ENCODE results near the gene PHF21B.
"Not testable (repeated sequence)": the region's sequence is repeated elsewhere in the genome, so short reads cannot be mapped to it uniquely, and the experiment has no call there.

Gene PHF21B

DNA sequence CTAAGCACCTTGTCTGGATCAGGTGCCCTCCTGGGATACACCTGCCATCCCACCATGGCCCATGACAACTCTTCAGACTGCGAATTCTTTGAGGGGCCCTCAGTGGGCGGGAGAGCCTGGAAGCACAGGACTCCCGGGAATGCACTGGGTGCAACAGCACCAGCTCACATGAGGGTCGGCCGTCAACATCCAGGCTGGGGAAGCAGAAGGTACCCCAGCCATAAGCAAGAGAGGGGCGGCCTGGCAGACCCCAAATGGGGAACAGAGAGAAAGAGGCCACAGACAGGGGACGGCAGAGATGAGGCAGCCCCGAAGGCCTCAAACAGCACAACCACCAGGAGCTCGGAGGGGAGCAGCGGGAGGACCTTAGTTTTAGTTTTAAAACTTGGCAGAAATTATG, 94.4 kb downstream of the PHF21B start:
- DNase-seq = no peak

DNA sequence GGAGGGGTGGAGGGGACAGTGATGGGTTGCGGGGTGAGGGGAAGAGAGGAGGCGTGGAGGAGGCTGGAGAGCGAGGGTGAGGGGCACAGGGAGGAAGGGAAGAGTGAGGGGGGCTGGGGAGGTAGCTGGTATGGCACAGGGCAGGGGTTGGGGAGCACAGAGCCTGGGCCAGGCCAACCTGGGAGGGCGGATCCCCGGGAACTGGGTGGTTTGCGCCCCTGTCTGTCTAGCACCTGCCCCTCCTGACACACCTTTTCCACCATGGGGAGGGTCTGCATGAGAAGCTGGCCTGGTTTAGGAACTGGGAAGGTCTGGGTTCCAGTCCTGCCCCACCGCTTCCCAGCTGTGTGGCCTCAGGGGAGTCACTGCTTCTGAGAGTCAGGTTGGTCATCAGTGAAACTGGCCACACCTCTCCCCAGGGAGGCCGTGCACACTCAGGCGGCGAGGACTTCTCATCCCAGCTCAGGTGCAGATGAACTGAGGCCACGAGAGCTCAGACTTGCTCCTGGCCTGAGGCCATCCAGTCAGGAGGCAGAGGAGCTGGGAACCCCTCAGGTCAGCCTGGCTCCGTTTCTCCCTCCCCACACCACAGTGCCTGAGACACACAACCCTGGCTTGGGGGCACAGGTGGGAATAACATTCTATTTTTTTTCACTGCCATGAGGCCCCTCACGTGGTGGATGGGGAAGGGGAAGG, 95.6 kb downstream of the PHF21B start:
- DNase-seq = no peak

- DNase-seq = no peak
Observed at GRCh38 chr22:44913198-44913983, 96.4 kb downstream of the PHF21B start.

GRCh38 chr22:44909241-44909640, 100.6 kb downstream of the PHF21B start:
- DNase-seq = no peak

- no peak for DNase-seq
Observed at GRCh38 chr22:44907765-44908737, 101.8 kb downstream of the PHF21B start.

DNA sequence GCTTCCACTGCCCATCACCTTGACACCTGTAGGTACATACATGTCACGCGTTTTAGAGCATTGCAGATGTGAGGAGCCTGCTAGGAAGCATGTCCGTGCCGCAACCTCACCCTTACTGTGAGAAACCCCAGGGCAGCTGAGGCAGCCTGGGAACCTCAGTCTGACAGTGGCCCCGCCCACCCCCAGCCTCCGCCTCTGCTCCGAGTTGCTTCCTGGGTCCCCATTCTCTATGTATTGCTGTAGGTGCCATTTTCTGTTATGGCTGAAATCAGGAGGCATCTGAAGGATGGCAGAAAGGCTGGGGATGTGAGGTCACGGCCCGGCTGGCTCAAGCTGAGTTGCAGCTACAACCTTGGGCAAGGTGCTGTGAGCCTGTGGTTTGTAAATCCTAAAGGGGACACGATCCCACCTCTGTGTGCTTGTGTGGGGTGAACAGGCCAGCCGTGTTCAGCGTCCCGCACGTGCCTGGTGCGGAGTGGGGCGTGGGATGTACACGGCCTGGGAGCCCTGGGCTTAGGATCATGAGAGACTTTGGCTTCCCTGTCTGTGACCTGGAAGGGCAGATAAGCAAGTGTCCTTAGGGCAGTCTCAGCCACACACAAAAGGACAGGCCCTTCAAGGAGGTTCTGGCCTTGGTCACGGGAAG, 102.7 kb downstream of the PHF21B start:
- no peak for DNase-seq

GRCh38 chr22:44906248-44906936, 103.4 kb downstream of the PHF21B start:
- DNase-seq = no peak

GRCh38 chr22:44904492-44905152, 105.2 kb downstream of the PHF21B start:
- DNase-seq = not testable (repeated sequence)

DNA sequence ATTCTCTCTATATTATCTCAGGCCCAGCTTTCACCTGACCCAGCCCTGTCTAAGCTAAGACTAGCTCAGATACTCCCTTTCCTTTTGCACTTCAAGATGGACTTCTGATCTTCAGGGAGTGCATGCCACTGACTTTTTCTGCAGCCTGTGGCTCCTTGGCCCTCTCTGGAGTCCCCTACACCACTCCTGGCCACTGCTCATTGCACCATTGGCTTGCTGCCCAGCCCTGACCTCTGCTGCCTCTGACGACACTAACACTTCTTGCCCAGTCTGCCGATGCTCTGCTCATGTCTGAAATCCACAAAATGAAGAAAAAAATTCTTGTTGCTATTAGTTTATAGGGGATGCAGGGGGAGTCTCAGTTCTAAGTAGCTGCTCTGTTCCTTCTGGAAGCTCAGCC, 106.6 kb downstream of the PHF21B start:
- not testable (repeated sequence) for DNase-seq

- DNase-seq = no peak
Observed at GRCh38 chr22:44901301-44901700, 108.5 kb downstream of the PHF21B start.

DNA sequence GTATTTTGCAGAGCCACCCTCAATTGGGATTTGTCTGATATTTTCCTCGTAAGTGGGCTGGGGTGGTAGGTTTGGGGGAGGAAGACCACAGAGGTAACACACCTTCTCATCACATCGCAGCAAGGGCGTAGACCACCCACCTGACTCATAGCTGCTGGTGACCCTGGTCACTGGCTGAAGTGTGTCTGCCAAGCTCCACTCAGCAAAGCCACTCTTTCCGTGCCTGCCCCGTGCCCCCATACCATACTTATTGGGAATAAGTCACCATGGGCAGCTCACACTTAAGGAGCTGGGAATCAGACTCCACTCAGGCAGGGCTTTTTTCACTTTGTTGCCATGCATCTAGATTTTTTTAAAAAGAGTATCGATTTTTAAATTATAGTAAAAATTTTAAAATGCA, 111.6 kb downstream of the PHF21B start:
- no peak for DNase-seq

DNA sequence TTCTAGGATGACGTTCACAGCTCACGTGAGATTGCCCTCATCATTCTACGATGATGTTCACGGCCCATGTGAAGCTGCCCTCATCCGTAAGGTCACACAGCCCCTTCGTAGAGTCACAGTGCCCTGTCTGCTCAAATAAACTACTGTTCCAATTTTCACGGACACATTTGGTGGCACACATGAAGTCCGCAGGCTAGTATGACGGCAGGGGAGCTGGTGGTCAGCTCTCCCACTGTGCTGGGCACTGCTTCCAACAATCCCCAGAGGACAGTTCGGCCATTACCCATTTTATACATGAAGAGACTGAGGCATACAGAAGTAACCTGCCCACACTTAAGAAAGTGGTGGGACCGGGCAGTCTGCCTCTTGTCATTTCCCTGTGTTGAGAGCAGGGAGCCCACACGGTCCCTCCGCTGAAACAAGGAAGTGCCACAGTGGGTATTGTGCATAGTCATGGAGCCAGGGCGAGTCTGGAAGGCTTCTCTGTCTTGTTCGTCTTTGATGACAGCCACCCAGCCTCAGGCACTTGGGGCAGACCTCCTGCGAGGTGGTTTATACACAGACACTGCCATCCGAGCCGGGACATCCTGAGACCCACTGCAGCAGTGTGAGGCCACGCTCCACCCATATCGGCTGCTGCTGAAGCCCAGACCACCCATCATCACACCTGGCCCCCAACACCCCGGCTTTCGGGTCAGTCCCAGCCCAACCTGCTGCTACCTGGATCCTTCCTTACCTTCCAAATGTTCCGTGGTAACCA, 114.3 kb downstream of the PHF21B start:
- DNase-seq = no peak

- DNase-seq = no peak
Observed at GRCh38 chr22:44894782-44895181, 115.0 kb downstream of the PHF21B start.

GRCh38 chr22:44894321-44894720, 115.5 kb downstream of the PHF21B start:
- no peak for DNase-seq

GRCh38 chr22:44893731-44894080, 116.1 kb downstream of the PHF21B start:
- no peak for DNase-seq

- DNase-seq = no peak
Observed at GRCh38 chr22:44892803-44893730, 116.7 kb downstream of the PHF21B start.

GRCh38 chr22:44892243-44892642, 117.6 kb downstream of the PHF21B start:
- DNase-seq = no peak

DNA sequence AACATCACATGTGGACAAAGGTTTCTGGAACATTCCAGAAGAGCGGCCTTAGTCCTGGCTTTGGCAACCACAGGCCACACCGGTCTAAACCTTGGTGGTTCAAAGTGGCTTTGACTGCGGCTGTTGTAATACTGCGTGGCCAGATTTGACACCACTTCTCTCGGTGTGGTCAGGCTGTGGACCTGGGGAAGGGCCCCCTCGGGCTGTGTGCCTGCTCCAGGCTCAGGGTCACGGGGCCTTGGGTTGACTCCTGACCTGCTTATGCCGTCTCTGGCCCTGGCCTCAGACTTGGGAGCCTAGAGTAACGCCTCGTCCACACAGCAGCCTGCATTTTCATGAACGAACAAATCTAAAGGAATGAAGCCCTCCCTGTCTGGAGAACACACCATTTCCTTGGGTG, 118.0 kb downstream of the PHF21B start:
- DNase-seq = no peak

- DNase-seq = no peak
Observed at GRCh38 chr22:44891293-44891747, 118.5 kb downstream of the PHF21B start.
